GM19324 (cell line): ENCODE results near the gene HIRIP3.

Experiments
- ATAC-seq: cut with Tn5 transposase; IDR thresholded peaks from one replicate; pipeline ENCODE4 v1.9.1; 2021; ENCODE audit warnings: mild to moderate bottlenecking, moderate library complexity; ENCODE audit not compliant: unreplicated experiment, low FRiP score

Gene HIRIP3

DNA sequence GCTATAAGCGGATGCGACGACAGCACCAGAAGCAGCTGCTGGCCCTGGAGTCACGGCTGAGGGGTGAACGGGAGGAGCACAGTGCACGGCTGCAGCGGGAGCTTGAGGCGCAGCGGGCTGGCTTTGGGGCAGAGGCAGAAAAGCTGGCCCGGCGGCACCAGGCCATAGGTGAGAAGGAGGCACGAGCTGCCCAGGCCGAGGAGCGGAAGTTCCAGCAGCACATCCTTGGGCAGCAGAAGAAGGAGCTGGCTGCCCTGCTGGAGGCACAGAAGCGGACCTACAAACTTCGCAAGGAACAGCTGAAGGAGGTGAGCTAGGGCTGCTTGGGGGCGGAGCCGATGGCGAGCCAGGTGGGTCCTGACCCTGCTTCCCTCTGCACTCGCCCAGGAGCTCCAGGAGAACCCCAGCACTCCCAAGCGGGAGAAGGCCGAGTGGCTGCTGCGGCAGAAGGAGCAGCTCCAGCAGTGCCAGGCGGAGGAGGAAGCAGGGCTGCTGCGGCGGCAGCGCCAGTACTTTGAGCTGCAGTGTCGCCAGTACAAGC lies 10.1 kb downstream of the HIRIP3 start:
- no peak for ATAC-seq

DNA sequence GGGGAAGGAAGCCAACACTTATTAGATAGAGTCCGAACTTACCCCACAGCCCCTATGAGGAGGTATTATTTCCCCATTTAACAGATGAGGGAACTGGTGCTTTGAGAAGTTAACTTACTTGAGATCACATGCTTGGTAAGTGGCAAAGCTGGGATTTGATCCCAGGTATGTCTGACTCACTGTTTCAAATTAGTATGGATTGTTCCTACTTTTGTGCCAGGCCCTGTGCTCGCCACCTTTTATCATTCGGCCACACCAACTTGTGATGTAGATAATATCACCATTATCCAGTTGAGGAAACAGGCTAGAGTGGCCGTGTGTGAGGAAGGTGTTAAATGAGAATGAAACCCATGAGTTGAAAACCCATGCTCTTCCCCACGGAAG lies 10.7 kb downstream of the HIRIP3 start:
- ATAC-seq: no peak

DNA sequence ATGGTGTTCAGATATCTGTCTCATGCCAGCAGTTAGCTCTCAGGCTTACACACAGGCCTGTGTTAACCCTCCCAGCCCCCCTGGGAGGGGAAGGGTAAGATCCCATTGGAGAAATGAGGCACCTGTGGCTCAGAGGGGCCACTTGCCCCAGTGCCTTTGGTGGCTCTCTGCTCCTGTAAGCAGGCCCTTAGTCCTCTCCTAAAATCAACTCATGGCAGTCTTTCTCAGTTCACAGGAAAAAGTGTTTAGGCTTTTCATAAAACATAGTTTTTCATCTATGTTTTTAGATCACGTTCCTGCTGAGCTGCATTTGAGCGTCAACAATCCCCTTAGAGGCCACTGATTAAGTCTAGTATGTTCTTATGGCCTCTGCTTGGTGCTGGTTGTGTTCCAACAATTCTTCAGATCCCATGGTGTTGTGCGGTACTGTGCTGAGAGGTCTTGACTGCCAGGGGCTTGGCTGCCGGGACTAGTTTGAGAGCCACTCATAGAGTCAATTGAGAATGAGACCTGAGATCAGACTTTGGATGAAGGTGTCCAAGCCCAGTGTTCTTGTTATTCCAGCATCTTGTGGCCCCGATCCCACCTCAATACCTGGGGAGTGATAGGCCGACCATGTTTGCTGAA lies 11.2 kb downstream of the HIRIP3 start:
- ATAC-seq: no peak

DNA sequence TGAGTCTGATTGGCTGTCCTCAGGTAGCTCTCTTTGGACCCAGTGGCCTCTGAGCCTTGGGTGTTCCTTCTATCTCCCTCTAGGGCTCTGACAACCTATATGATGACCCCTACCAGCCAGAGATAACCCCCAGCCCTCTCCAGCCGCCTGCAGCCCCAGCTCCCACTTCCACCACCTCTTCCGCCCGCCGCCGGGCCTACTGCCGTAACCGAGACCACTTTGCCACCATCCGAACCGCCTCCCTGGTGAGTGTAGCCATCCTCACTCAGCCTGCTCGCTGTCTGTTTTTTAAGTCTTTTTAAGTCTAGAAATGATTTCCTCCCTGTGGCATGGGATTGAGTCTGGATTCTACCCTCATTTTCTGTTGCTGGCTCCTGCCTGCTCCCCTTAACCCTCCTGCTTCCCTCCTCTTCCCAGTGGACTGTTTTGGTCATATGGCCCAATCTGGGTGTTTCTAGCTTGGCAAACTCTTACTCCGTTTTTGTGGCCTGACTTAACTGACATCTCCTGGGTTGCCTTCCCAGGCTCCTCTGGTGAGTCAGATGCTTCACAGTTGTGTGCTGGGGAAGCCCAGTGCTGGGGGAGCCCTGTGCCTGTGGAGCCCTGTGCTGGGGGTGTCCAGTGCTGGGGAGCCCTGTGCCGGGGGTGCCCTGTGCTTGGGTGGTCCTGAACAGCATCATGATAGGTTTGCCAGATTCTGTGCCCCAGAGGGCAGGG lies 11.8 kb downstream of the HIRIP3 start:
- no peak for ATAC-seq

DNA sequence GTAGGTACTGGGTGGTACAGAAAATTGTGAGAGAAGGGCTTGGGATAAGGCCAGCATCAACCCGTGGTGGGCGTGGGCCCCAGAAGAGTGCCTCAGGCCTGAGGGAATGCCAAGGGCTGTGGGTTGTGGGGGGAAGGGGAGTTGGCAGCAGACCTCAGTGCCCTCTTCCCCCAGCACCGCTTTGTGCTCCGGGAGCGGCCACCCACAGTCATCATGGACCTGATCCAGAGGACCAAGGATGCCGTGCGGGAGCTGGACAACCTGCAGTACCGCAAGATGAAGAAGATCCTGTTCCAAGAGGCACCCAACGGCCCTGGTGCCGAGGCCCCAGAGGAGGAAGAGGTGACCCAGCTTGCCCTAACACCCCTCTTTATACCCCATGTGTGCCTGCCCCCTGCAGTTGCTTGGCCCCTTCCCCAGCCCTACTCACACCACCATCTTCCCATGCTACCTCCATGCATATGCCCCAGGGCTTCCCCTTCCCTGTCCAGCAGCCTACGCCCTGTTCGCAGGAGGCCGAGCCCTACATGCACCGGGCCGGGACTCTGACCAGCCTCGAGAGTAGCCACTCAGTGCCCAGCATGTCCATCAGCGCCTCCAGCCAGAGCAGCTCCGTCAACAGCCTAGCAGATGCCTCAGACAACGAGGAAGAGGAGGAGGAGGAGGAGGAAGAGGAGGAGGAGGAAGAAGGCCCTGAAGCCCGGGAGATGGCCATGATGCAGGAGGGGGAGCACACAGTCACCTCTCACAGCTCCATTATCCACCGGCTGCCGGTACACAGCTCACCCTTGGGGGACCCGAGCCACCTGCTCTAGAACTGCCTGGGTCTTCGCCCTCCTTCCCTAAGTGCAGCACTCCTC lies 12.6 kb downstream of the HIRIP3 start:
- no peak for ATAC-seq

GRCh38 chr16:29978564-29979270 lies 16.7 kb downstream of the HIRIP3 start:
- no peak for ATAC-seq

- ATAC-seq: no peak
Observed at GRCh38 chr16:29978081-29978480, 17.3 kb downstream of the HIRIP3 start.

DNA sequence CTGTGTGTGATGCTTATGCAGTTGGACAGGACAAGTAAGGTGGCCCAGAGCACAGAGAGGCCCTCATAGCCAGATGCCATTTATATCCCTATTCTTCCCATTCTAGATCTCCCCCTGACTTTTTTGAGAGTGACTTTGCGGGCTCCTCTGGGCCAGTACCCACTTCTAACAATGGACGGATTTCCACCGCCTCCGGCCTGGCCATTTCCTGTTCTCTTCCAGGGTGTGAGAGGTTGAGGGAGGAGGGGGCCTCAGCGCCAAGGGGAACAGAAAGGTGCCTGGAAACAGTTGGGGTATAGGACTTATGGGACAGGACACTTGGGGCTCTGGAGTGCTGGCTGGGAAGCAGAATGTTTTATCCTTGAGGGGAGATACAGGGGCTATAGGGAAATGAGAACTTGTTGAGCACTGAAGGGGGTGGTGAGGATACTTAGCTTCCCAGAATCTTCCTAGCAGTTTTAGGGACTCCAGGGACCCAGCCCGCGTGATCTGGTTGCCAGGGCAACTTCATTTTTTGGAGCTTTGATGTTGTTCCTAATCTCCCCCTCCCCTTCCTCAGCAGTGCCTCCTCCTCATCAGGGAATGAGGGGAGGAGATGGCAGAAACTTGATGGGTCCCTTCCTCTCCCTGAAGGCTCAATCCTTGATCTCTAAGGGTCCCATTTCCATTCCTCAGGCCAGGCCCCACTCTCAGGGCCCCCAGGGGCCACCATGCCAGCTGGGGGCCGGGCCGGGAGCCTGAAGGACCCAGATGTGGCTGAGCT lies 18.2 kb downstream of the HIRIP3 start:
- no peak for ATAC-seq

DNA sequence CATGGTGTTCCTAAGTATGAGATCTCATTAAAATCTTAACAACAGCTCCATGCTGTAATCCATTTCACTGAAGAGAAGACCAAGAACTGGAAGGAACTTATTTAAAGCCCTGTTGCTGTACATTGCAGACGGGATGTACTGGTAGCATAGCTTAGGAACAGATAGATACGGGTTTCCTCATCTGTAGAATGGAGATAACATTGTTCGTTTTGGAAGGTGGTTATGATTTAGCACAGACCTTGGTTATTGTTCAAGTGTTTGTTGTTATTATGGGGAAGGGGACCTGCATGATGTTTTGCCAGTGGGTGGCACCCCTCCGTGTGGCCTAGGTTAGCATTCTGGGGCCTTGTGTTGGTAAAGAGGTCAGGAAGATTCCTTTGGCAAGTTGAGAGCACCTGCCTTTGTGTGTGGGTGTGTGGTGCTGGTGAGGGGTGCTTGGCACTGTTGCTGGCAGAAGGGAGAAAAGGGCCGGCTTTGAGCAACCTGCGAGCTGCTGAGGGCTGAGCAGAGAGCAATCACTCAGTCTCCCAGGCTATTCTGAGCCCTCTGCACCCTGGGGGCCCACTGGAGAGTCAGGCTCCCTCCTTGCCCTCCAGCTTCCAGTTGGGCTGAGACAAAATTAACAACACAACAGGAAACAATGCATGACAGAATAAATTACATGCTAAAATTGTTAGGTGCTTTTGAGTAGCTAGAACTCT lies 19.5 kb downstream of the HIRIP3 start:
- ATAC-seq: no peak

- ATAC-seq: no peak
Observed at GRCh38 chr16:29975134-29975538, 20.3 kb downstream of the HIRIP3 start.

DNA sequence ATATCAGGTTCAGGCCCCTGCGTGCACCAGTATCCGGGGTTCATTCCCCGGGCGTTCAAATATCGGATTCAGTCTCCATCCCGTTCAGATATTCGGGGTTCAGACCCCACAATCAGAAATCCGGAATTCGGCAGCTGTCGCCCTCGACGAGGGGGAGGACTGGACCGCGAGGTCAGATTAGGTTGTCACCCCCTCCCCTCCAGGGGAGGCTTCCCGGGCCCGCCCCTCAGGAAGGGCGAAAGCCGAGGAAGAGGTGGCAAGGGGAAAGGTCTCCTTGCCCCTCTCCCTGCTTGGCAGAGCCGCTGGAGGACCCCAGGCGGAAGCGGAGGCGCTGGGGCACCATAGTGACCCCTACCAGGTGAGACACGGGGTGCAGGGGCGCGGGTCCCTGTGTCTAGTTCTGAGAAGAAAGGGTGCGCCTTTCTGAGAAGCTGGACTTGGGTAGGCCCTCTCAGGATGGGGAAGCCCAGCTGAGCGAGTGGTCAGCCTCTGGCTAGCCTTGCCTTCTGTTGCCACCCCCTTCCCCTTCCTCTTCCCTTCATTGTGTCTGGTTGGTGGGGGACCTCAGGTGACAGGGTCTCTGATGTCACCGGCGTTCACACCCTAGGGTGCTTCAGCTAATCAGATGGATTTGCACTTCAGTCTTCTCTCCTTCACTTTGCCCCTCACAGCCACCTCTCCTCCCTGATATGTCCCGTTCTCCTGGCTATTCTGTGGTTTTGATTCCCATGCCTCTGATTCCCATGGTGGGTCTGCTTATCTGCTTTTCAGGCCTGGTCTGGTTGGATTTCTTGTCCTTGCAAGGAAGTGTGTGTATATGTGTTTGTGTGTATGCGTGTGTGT lies 20.9 kb downstream of the HIRIP3 start:
- ATAC-seq: no peak

GRCh38 chr16:29973384-29974246 lies 21.8 kb downstream of the HIRIP3 start, which contains the start of gene TAOK2:
TSS of gene TAOK2 (plus strand) at chr16:29973868. CDS start at chr16:29977773, 3,905 bp downstream.
- ATAC-seq: peak; percentile 97

- no peak for ATAC-seq
Observed at GRCh38 chr16:29972992-29973383, 22.4 kb downstream of the HIRIP3 start.

GRCh38 chr16:29972500-29972899 lies 22.9 kb downstream of the HIRIP3 start:
- ATAC-seq: no peak

DNA sequence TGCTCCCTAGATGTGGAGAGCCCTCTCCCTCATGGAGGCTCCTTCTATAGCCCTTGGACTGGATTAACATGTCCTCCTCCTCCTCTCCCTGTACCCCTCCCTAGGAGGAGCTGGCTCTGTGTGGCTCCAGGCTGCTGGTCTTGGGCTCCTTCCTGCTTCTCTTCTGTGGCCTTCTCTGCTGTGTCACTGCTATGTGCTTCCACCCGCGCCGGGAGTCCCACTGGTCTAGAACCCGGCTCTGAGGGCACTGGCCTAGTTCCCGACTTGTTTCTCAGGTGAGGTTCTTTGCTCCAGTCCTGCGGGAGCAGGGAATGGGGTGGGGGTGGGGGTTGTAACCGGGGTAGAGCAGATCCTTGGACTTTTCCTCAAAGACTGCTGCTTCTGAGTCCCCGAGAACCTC lies 24.1 kb downstream of the HIRIP3 start:
- no peak for ATAC-seq

DNA sequence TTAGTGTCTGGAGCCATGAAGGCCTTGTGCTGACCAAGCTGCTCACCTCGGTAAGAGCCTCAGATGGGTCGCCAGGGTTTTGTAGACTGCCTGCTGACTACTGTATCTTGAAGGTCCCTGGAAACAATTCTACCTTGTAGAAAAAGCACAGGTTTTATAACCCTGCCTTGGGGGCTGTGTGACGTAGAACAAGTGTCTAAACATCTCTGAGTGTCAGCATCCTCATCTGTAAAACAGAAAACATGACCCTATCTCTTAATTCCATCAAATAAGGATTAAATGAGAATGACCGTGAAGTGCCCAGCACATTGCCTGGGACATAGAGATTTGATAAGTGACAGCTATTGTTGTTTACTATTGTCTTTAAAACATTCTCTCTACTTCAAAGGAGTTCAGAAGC lies 27.2 kb downstream of the HIRIP3 start:
- ATAC-seq: no peak

- ATAC-seq: no peak
Observed at GRCh38 chr16:29963021-29963743, 32.2 kb downstream of the HIRIP3 start.
